Fibroblast of skin of left quadriceps (primary cell): ENCODE measurements around the gene ZFP1.
A peak's percentile ranks its signal among the peaks of the same experiment; 100 is the strongest.

ENCODE experiments used
- DNase-seq, 2 experiments: peaks; one replicate each; pipeline ENCODE4 v3.0.0-alpha.2; 2013; ENCODE audit warnings: low read depth in 2 of 2

The ZFP1 gene

GRCh38 chr16:75148311-75149195 is at the start of gene ZFP1:
ZFP1 (plus strand) TSS chr16:75148524; CDS start chr16:75152952, 4,428 bp downstream.
- peak; percentile 80 to 82 for DNase-seq

- no peak for DNase-seq
These were observed 49.2 kb upstream of the ZFP1 start for GRCh38 chr16:75099075-75099667.

- no peak for DNase-seq
These were observed 48.4 kb upstream of the ZFP1 start for GRCh38 chr16:75099738-75100602.

- no peak for DNase-seq
These were observed 47.7 kb upstream of the ZFP1 start for GRCh38 chr16:75100603-75100990.

- DNase-seq, result no peak
These were observed 46.7 kb upstream of the ZFP1 start for GRCh38 chr16:75101635-75102034.

- DNase-seq, result no peak
These were observed 45.7 kb upstream of the ZFP1 start for GRCh38 chr16:75102595-75102994.

- no peak for DNase-seq
These were observed 44.3 kb upstream of the ZFP1 start for GRCh38 chr16:75103994-75104393.

- no peak for DNase-seq
These were observed 43.5 kb upstream of the ZFP1 start for GRCh38 chr16:75104836-75105235.

- DNase-seq, result no peak
These were observed 42.8 kb upstream of the ZFP1 start for GRCh38 chr16:75105306-75106061.

- DNase-seq, result no peak
These were observed 41.7 kb upstream of the ZFP1 start for GRCh38 chr16:75106351-75107274.

- no peak for DNase-seq
These were observed 40.8 kb upstream of the ZFP1 start for GRCh38 chr16:75107505-75107904.

- peak; percentile 67 to 70 for DNase-seq
These were observed 39.3 kb upstream of the ZFP1 start for GRCh38 chr16:75108792-75109731.

- DNase-seq, result no peak
These were observed 38.5 kb upstream of the ZFP1 start for GRCh38 chr16:75109732-75110243.

- DNase-seq, result peak; percentile 64 to 70
These were observed 37.4 kb upstream of the ZFP1 start for GRCh38 chr16:75110637-75111513.

GRCh38 chr16:75111514-75111940 is 36.8 kb upstream of the ZFP1 start:
- DNase-seq, result no peak

- no peak for DNase-seq
These were observed 36.2 kb upstream of the ZFP1 start for GRCh38 chr16:75111961-75112733.
